Gastrocnemius medialis (tissue), 4 donors: ENCODE data around the gene PTPRN2.

Experiments
- POLR2A ChIP-seq, 2 donors: fragments of 450-650 bp; IDR thresholded peaks; one replicate each; pipeline ENCODE4 v1.6.1; 2017; ENCODE audit warnings: antibody characterized with exemption in 2 of 2, mild to moderate bottlenecking in 2 of 2, moderate library complexity in 2 of 2
- TF ChIP-seq, protein P1 (sequence below), 5 experiments: fragments of 450-650 bp in 3 of 5; fragments of 200-600 bp in 2 of 5; sonication (generic) in 2 of 5; IDR thresholded peaks in 4 of 5; conservative IDR thresholded peaks in 1 of 5; 1 replicate in 4 of 5; 2 replicates in 1 of 5; pipeline ENCODE4 v1.5.1; 2016 to 2019; ENCODE audit warnings: antibody characterized with exemption in 5 of 5, mild to moderate bottlenecking in 3 of 5, moderate library complexity in 3 of 5

DNA sequence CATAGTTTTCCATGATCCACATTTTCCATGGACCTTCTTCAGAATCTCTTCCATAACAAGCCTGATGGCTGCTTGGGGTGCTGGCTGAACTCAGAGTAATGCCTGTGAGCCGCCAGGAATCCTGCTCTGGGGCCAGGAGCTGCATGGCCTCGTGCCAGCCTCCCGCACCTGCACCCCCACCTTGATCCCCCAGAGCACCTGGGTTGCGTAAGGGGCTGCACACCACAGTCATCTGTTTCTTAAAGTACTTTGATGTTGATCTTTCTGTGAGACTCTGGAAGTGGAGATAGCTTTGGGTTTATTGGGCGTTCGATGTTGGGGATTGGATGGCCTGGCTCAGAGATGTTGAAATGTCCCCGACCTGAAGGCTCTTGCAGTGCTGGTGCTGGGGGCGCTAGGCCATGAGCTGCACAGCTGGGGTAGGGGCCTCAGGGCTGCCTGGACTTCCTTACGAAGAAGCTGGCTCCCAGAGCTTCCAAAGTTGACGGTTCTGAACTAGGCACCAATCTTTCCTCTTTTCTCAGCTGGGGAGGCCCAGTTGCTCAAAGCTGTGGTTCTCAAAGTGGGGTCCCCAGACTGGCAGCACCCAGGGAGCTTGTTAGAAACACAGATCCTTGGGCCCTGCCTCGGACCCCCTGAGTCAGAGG is 716.9 kb downstream of the PTPRN2 start:
- TF ChIP-seq, protein P1, sequence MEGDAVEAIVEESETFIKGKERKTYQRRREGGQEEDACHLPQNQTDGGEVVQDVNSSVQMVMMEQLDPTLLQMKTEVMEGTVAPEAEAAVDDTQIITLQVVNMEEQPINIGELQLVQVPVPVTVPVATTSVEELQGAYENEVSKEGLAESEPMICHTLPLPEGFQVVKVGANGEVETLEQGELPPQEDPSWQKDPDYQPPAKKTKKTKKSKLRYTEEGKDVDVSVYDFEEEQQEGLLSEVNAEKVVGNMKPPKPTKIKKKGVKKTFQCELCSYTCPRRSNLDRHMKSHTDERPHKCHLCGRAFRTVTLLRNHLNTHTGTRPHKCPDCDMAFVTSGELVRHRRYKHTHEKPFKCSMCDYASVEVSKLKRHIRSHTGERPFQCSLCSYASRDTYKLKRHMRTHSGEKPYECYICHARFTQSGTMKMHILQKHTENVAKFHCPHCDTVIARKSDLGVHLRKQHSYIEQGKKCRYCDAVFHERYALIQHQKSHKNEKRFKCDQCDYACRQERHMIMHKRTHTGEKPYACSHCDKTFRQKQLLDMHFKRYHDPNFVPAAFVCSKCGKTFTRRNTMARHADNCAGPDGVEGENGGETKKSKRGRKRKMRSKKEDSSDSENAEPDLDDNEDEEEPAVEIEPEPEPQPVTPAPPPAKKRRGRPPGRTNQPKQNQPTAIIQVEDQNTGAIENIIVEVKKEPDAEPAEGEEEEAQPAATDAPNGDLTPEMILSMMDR (IDR thresholded peaks at IDR 0.05 in 4 of 5, conservative IDR thresholded peaks at IDR 0.05 in 1 of 5): no peak
- no peak for TF ChIP-seq POLR2A (IDR thresholded peaks at IDR 0.05)
